Esophagus muscularis mucosa (tissue), 2 donors: ENCODE results near the gene RNF149.

ENCODE experiments used
- POLR2A ChIP-seq: fragments of 450-650 bp; IDR thresholded peaks from one replicate; pipeline ENCODE4 v1.6.1; 2017; ENCODE audit warnings: antibody characterized with exemption, moderate library complexity, mild to moderate bottlenecking, low read depth
- POLR2AphosphoS5 ChIP-seq, 2 donors: sonication (generic); formaldehyde crosslinking; IDR thresholded peaks; one replicate each; pipeline ENCODE4 v1.6.1; 2017; ENCODE audit warnings: antibody characterized with exemption in 2 of 2

GRCh38 chr2:101231240-101231639 is 77.3 kb downstream of the RNF149 start:
- TF ChIP-seq POLR2A (no peak), POLR2AphosphoS5 (IDR thresholded peaks at IDR 0.05) (no peak)
